Glutamatergic neuron (in vitro differentiated cells): ENCODE data around the gene TK1. TPM values are rescaled to one million over a fixed set of nuclear protein-coding genes. Genes with fewer than 3 reads are reported as not detected.

ENCODE experiments used
- DNase-seq: peaks from one replicate; pipeline ENCODE4 v3.0.0; 2022
- H3K27ac Mint-ChIP-seq: one replicate; pipeline ENCODE4 v1.8.0; 2020; ENCODE audit warnings: mild to moderate bottlenecking, mixed read lengths, inconsistent platforms; ENCODE audit not compliant: unreplicated experiment
- H3K27me3 Mint-ChIP-seq: one replicate; pipeline ENCODE4 v1.8.0; 2020; ENCODE audit warnings: mild to moderate bottlenecking, moderate library complexity, mixed read lengths, inconsistent platforms; ENCODE audit not compliant: unreplicated experiment
- H3K36me3 Mint-ChIP-seq: one replicate; pipeline ENCODE4 v1.8.0; 2020; ENCODE audit warnings: mild to moderate bottlenecking, mixed read lengths, inconsistent platforms; ENCODE audit not compliant: unreplicated experiment
- H3K4me1 Mint-ChIP-seq: one replicate; pipeline ENCODE4 v1.8.0; 2020; ENCODE audit warnings: mild to moderate bottlenecking, low read depth, mixed read lengths, inconsistent platforms; ENCODE audit not compliant: unreplicated experiment
- H3K4me3 Mint-ChIP-seq: one replicate; pipeline ENCODE4 v1.8.0; 2020; ENCODE audit warnings: mild to moderate bottlenecking, mixed read lengths, inconsistent platforms; ENCODE audit not compliant: unreplicated experiment
- H3K9me3 Mint-ChIP-seq: one replicate; pipeline ENCODE4 v1.8.0; 2020; ENCODE audit warnings: mild to moderate bottlenecking, moderate library complexity, mixed read lengths, inconsistent platforms; ENCODE audit not compliant: unreplicated experiment
- CTCF ChIP-seq: fragments of 200-600 bp; sonication (generic); IDR thresholded peaks from one replicate; pipeline ENCODE4 v1.5.0; 2021; ENCODE audit not compliant: partially characterized antibody, unreplicated experiment
- total RNA-seq: library from RNA; stranded (reverse); fragmentation: NEBNext Ultra II Directional; extraction: Animal tissue kit (Norgen Biotek cat#: 25700); gene quantifications from one replicate; pipeline ENCODE4 v1.2.1, GENCODE V29; 2021; ENCODE audit not compliant: unreplicated experiment

TK1 gene
- total RNA-seq, 1 donor from 2014 or later: 2.5 TPM

GRCh38 chr17:78168903-78169793 is 17.7 kb downstream of the TK1 start:
- DNase-seq: no peak
- peaks cover 6% of the 10 kb centered on the region for H3K9me3 Mint-ChIP-seq
- H3K27ac Mint-ChIP-seq: no peak overlapping the region

GRCh38 chr17:78168242-78168902 is 18.5 kb downstream of the TK1 start, which contains the start of gene SYNGR2:
SYNGR2 (plus strand) TSS chr17:78168581; CDS start chr17:78168617, 36 bp downstream.
- Mint-ChIP-seq H3K27ac (no peak within 1 kb of the TSS), H3K27me3 (no peaks in the 10 kb centered on the region), H3K9me3 (peaks cover 3% of the 10 kb centered on the region), H3K4me3 (peak within 1 kb of the TSS; percentile 78), H3K36me3 (no peaks in the 10 kb centered on the region), H3K4me1 (no peaks in the 10 kb centered on the region)
- TF ChIP-seq CTCF: no peak
- peak; percentile 89 for DNase-seq

More at GRCh38 chr17:78168903-78169793, 17.7 kb downstream of the TK1 start:
- Mint-ChIP-seq H3K4me3 (no peak overlapping the region), H3K4me1 (peaks cover 2% of the 10 kb centered on the region), H3K36me3 (no peaks in the 10 kb centered on the region), H3K27me3 (no peaks in the 10 kb centered on the region)
- no peak for TF ChIP-seq CTCF

- Mint-ChIP-seq H3K4me3 (no peak overlapping the region), H3K4me1 (no peaks in the 10 kb centered on the region), H3K36me3 (no peaks in the 10 kb centered on the region), H3K9me3 (peaks cover 3% of the 10 kb centered on the region), H3K27me3 (no peaks in the 10 kb centered on the region), H3K27ac (no peak overlapping the region)
- TF ChIP-seq CTCF: no peak
- no peak for DNase-seq
These were observed 20.4 kb downstream of the TK1 start for GRCh38 chr17:78166416-78166815.

DNA sequence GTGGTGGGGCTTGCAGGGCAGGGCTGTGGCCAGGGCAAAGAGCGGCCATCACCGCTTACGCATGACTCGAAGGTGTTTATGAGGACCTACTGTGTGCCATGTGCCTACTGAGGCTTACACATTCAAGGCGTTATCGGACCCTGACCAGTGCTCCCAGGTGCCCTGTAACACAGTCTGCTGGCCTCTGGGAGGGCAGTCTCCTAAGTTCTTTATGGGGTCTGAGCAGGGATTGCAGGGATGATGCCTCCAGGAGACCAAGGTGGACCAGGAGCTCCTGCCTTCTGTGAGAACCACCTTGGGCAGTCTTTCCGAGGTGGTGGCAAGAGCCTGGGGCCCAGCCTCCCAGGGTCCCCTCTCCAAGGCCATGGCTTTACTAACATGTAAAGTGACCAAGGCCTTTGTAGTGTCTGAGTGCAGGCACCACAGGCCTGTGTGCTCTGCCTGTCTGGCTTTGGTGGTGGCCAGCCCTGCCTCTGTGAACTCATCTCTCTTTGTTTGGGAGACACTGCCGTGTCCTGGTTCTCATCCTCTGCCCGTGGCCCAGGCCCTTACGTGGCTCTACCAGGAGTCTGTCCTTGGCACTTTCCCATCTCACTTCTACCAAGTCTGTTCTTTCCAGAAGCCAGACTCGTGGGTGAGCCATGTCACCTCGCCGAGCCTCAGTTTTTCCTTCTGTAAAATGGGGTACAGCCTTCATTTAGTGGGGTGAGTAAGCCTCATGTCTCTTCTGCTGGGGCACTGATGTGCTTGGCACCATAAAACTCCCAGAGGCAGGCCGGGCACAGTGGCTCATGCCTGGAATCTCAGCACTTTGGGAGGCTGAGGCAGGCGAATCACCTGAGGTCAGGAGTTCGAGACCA is 21.9 kb downstream of the TK1 start:
- TF ChIP-seq CTCF: no peak
- DNase-seq: no peak
- Mint-ChIP-seq H3K27me3 (no peaks in the 10 kb centered on the region), H3K9me3 (peaks cover 2% of the 10 kb centered on the region), H3K36me3 (no peaks in the 10 kb centered on the region), H3K4me3 (no peak overlapping the region), H3K4me1 (no peaks in the 10 kb centered on the region), H3K27ac (no peak overlapping the region)
